NCI-H82 treated with DMSO at 0.1 percent for 48 hours (cell line): ENCODE data around the gene PNO1.
"Not testable (repeated sequence)": the region's sequence is repeated elsewhere in the genome, so short reads cannot be mapped to it uniquely, and the experiment has no call there.

ENCODE experiments used
- DNase-seq: peaks from one replicate; lab custom pipeline; 2025; ENCODE audit not compliant: unreplicated experiment; lab: John Stamatoyannopoulos, UW

PNO1 gene

DNA sequence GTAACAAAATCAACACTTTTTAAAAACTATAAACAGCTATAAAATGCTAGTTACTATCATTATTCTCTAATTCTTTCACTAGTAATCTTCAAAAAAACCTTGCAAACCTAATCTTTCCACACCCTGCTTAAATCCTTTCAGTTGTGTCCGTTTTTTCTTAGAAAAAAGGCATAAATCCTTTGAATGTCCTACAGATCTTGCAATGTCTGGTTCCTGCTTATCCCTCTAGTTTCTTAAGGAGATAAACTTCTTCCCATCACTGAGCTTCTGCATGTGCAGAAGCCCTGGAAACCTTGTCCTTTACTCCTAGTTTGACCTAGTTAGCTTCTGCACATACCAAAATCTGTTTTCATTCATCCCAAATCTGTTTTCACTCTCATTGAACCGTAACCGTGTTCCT is 1.3 kb upstream of the PNO1 start:
- DNase-seq, result no peak

DNA sequence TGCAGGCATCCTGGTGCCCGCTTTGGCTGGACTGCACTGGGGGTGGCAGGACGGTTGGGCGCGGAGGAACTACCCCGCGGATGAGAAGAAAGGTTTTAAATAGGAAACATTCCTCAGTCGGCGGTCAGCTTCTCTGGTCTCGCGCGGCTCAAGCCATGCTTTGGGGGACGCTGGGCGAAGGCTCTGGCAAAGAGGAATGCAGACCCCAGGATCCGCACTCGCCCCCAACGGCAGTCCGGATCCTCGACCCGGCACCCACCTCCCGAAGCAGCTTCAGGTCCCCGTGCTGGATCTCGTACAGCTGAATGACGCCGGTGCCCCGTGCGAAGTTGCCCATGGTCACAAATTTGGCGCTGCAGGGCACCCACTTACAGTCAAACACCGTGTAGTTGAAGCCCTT is 686 bp upstream of the PNO1 start:
- no peak for DNase-seq

- no peak for DNase-seq
These were observed 403 bp downstream of the PNO1 start for GRCh38 chr2:68158134-68158447.

GRCh38 chr2:68163641-68164040 is 6.0 kb downstream of the PNO1 start:
- DNase-seq, result peak; percentile 69

DNA sequence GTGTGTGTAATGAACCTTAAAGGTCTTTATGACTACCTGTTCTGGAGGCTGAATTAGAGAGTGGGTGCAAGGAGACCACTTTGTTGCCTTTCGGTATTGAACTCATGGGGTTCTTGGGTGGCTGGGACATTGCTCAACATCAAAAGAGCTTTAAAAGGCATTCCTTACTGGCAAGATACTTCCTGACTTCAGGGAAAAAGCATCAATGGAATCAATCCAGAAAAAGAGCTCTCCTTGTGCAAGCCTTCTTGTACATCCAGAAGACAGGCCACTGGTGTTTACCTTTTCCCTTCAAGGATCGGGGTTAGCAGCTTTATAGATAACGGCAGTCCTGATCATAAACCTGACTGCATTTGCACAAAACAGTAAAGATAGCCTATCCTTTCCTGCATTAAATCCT is 9.5 kb downstream of the PNO1 start:
- no peak for DNase-seq

GRCh38 chr2:68169308-68169707 is 11.6 kb downstream of the PNO1 start:
- no peak for DNase-seq

DNA sequence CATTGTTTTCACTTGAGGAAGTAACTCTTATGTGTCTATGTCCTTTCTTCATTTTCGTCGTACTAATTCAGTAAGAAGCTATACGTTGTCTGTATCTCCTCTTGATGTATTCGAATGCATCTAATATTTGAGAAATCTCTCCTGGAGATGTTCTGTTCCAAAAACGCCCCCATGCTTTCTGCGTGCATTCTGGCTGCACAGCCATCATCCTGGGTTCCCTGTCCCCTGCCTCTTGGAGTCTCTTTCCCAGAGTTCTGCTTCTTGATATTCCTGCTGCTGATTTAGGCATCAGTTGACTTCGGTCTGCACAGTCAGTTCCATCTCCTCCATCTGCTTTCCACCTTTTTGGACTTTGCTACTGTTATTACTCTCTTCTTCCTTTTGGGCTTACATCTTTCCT is 13.5 kb downstream of the PNO1 start:
- no peak for DNase-seq

DNA sequence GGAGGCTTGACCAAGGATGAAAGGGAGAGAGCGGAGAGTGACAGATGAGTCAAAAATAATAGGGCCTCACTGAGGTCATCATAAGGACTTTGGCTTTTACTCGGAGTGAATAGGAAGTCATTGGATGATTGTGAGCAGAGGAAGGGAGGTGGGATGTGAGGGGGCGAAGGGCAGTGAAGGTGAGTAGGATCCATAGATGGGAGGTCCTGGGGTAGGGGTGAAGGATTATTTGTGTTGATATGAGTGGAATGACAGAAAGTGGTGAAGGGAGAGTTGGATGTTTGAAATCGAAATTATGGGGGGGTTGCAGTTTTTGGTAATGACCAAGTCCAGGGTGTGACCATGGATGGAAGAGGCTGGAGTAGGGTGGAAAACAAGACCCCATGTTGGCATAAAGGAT is 14.0 kb downstream of the PNO1 start:
- DNase-seq, result no peak

DNA sequence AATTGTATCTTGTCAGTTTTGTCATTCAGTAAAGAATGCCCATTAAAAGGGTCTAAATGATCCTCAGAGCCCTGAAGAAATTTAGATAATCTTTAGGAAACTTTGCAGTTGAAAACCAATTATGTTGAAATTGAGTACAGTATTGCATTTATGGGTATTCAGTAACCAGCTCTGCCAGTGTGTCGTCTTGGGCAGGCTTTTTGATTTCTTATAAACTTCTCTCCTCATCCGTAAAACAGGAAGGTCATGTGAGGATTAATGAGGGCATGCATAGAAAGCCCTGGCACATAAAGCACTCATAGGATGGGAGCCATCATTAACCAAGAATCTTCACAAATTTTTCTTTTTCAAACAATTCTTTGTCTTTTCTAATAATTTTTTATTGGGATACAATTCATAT is 14.8 kb downstream of the PNO1 start:
- no peak for DNase-seq

- no peak for DNase-seq
These were observed 15.5 kb downstream of the PNO1 start for GRCh38 chr2:68172990-68173700.

DNA sequence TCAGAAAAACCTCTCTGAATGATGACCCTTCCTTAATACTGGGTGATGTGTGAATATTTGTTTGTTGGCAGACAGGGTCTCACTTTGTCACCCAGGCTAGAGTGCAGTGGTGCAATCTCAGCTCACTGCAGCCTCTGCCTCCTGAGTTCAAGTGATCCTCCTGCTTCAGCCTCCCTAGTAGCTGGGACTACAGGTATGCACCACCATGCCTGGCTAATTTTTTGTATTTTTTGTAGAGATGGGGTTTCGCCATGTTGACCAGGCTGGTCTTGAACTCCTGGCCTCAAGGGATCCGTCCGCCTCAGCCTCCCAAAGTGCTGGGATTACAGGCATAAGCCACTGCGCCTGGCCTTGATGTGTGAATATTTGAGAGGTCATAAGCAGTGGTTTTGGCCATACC is 17.5 kb downstream of the PNO1 start:
- not testable (repeated sequence) for DNase-seq

DNA sequence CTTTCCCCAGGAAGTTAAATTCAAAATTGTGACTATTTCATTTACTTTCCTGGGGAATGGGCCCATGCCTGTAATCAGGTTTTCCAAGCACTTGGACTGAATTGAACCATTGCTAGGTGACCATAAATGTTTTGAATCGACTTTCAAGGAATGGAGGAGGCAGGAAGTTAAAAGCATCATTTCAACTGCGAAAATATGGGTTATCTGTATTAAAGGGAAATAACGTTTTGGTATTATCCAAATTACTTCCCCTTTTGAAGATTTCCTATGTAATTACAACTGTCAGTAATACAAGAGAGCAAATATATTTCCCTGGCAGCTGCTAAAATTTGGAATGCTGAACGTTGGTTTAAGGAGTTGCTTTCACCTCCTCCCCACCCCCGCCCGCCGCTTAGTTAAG is 19.0 kb downstream of the PNO1 start:
- no peak for DNase-seq

DNA sequence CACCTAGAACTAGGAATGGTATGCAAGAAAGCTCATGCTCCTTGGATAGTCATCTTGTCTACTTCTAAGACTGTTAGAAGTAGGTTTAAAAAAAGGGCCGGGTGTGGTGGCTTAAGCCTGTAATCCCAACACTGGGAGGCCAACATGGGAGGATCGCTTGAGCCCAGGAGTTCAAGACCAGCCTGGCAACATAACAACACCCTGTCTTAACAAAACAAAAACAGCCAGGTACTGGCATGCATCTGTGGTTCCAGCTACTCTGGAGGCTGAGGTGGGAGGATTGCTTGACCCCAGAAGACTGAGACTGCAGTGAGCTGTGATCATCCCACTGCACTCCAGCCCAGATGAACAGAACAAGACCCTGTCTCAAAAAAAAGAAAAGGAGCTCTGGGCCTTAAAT is 19.9 kb downstream of the PNO1 start:
- no peak for DNase-seq

GRCh38 chr2:68178432-68178831 is 20.7 kb downstream of the PNO1 start:
- DNase-seq, result no peak

DNA sequence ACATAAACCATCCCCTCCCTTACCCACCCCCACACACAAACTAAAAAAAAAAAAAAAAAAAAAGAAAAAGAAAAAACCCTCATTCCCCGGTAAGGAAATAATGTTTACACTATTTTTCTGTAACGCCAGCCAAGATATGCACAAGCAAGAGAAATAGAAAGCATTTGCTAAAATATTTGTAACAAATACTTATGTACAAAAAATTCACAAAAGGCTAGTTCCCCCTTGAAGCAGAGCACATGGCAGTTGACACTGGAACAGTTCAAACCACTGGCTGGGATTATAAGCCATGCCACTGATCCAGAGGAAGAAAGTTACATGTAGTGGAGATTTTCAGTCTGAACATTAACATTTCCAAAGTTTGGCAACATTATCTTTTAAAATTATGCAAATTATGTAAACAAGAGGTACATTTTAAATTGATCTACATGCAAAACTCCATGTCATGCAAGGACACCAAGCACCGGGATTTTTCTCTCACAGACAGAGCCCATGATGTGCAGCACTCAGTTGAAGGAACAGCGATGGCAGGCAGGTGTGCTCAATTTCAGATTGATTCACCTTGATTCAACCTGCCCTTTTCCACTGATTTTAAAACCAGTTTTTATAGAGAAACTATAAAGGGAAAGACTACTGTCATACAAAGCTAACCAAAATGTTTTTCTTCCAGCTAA is 21.4 kb downstream of the PNO1 start:
- DNase-seq, result no peak

DNA sequence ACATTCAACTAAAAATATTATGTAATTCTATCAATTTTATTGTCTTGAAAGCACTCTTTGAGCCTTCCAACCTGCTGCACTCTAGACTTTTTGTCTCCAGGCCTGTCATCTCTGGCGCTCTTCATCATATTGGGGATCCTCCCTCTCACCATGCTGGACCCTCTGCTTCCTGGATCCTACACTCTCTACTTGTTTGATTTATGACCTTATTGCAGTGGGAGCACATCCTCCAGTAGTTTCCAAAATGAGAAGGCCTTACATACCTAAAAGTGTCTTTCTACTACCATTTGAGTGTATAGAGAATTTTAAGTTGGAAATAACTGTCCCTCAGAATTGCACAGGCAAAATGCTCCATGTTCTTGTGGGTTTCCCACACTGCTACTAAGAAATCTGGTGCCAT is 25.2 kb downstream of the PNO1 start:
- DNase-seq, result no peak

DNA sequence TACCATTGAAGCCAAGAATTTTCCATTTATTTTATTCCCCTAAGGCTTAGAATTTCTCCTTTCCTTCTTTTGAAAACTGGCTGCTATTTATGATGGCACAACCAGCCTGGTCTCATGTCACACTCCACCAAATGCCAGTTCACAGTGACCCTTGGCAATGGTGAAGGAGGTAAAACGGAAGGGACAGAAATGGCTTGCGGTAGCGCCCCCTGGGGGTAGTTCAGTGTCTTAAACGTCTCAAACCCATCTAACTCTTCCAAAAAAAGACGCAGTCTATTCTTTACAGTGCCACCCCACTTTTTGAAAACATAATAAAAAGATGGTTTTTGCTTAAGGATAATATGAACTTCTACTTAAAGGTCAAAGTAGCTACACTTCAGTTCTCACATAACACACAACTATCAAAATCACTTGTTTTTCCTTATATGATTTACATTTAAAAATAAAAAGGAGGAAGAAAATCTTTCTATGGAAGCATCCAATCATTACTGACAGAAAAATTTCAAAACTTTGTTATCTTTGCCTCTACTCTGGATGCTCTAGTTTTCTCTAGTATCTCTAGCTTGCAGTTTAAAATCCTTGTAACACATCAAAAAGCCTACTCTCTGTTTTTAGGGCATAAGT is 28.0 kb downstream of the PNO1 start:
- peak; percentile 24 for DNase-seq

DNA sequence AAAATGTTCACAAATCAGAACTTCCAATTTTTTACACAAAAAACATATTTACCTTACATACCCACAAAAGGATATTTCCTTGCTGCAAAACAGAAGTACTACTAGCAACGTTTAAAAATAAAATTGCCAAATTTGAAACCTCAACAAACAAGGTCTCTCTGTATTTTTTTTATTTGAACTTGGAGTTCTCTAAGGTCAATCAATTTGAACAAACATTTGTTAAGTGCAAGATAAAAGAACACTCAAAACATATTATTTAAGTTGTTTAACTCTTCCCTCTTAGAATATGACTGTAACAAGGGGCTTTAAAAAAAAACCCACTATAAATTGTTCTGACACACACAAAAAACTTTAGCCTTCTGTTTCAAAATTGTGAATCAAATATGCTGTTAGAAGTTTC is 29.6 kb downstream of the PNO1 start:
- no peak for DNase-seq

- peak; percentile 69 for DNase-seq
These were observed 31.1 kb downstream of the PNO1 start for GRCh38 chr2:68188831-68189230.

GRCh38 chr2:68189991-68190784 is 32.5 kb downstream of the PNO1 start:
- DNase-seq, result no peak

DNA sequence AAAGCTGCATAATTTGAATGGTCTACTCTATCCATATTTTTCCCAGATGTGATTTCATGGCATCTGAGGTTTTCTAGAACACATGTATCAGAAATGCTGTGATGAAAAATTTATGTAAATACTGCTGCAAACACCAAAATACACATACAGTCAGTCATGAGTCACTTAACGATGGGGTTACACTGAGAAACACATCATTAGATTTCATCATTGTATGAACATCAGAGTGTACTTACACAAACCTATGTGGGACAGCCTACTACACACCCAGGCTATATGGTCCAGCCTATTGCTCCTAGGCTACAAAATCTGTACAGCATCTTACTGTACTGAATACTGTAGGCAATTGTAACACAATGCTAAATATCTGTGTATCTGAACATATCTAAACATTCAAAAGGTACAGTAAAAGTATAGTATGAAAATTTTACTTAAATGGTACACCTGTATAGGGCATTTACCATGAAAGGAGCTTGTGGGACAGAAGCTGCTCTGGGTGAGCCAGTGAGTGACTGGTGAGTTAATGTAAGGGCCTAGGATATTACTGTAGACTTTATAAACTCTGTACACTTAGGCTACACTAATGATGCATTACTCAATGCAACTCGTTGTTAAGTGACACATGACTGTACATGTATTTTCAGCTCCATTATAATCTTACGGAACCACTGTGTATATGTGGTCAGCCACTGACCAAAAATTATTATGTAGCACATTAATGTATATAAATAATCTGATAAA is 33.5 kb downstream of the PNO1 start:
- DNase-seq, result no peak
